CD4-positive, alpha-beta memory T cell (primary cell): ENCODE results near the gene SGPL1. TPM values are rescaled to one million over a fixed set of nuclear protein-coding genes. Genes with fewer than 3 reads are reported as not detected.
"Not testable (repeated sequence)": the region's sequence is repeated elsewhere in the genome, so short reads cannot be mapped to it uniquely, and the experiment has no call there.

ENCODE experiments used
- CTCF ChIA-PET: fragments of 350-600 bp; sonication (Branson Sonifier 250); formaldehyde crosslinking; loops from one replicate; lab custom pipeline; 2021; ENCODE audit warnings: inconsistent platforms; ENCODE audit not compliant: partially characterized antibody; lab: Charles Lee
- POLR2A ChIA-PET: fragments of 350-600 bp; sonication (Branson Sonifier 250); formaldehyde crosslinking; loops from one replicate; lab custom pipeline; 2021; ENCODE audit not compliant: partially characterized antibody; lab: Charles Lee
- DNase-seq, 5 donors: peaks; one replicate each; pipeline versions ENCODE4 v3.0.0 to v3.0.0-alpha.2; 2020 to 2022; ENCODE audit warnings: mixed read lengths in 1 of 5
- H3K27ac ChIP-seq: one replicate; pipeline ENCODE4 v1.7.0; 2013; ENCODE audit warnings: low read depth, low read length
- H3K27me3 ChIP-seq: 2 replicates; pipeline ENCODE4 v1.7.0; 2013; ENCODE audit warnings: mild to moderate bottlenecking, low read length, moderate library complexity; ENCODE audit not compliant: insufficient read depth
- H3K36me3 ChIP-seq: 2 replicates; pipeline ENCODE4 v1.7.0; 2013; ENCODE audit warnings: mild to moderate bottlenecking, low read length, moderate library complexity; ENCODE audit not compliant: insufficient read depth
- H3K4me1 ChIP-seq: 2 replicates; pipeline ENCODE4 v1.7.0; 2013; ENCODE audit warnings: mild to moderate bottlenecking, low read length, moderate library complexity; ENCODE audit not compliant: insufficient read depth
- H3K4me3 ChIP-seq, 2 donors: one replicate each; pipeline ENCODE4 v1.7.0; 2013; ENCODE audit warnings: low read length in 2 of 2, mild to moderate bottlenecking in 1 of 2
- H3K9me3 ChIP-seq, 2 donors: one replicate each; pipeline ENCODE4 v1.7.0; 2013; ENCODE audit warnings: low read length in 2 of 2, control low read depth in 1 of 2; ENCODE audit not compliant: control insufficient read depth in 1 of 2
- H3K27ac Mint-ChIP-seq, 7 donors: one replicate each; pipeline ENCODE4 v1.8.0; 2020 to 2021; ENCODE audit warnings: mixed read lengths in 7 of 7, mild to moderate bottlenecking in 6 of 7, inconsistent platforms in 3 of 7, moderate library complexity in 3 of 7
- H3K27me3 Mint-ChIP-seq, 2 donors: one replicate each; pipeline ENCODE4 v1.8.0; 2020 to 2021; ENCODE audit warnings: mixed read lengths in 2 of 2
- H3K36me3 Mint-ChIP-seq, 2 donors: one replicate each; pipeline ENCODE4 v1.8.0; 2020 to 2021; ENCODE audit warnings: mixed read lengths in 2 of 2, inconsistent platforms in 1 of 2, mild to moderate bottlenecking in 1 of 2
- H3K4me1 Mint-ChIP-seq, 4 donors: one replicate each; pipeline ENCODE4 v1.8.0; 2020 to 2021; ENCODE audit warnings: mixed read lengths in 4 of 4, mild to moderate bottlenecking in 1 of 4
- H3K4me3 Mint-ChIP-seq, 8 donors: one replicate each; pipeline ENCODE4 v1.8.0; 2020 to 2021; ENCODE audit warnings: mixed read lengths in 8 of 8, mild to moderate bottlenecking in 7 of 8, moderate library complexity in 6 of 8, inconsistent platforms in 3 of 8
- H3K9me3 Mint-ChIP-seq, 8 donors: one replicate each; pipeline ENCODE4 v1.8.0; 2020 to 2021; ENCODE audit warnings: mixed read lengths in 8 of 8, mild to moderate bottlenecking in 5 of 8, inconsistent platforms in 3 of 8, moderate library complexity in 1 of 8
- intact Hi-C: fragments of 100-400 bp; cut with micrococcal nuclease; formaldehyde crosslinking; loops from one replicate; pipeline ENCODE4 v1.15.1; 2023
- polyA plus RNA-seq, 2 donors: library from polyadenylated mRNA; unstranded; fragments of 300-500 nt; fragmentation: Illumina TruSeq; gene quantifications; one replicate each; pipeline ENCODE4 v1.2.3, GENCODE V29; 2021
- total RNA-seq, 2 experiments: library from RNA; stranded (reverse); gene quantifications; one replicate each; pipeline ENCODE4 v1.2.3, GENCODE V29; 2021

Gene SGPL1
- total and polyA plus RNA-seq, 4 experiments from 2014 or later = 14.3 to 32.2 (median 22.1) TPM

- no peak overlapping the region for H3K27ac ChIP-seq
- H3K27me3 ChIP-seq = no peaks in the 10 kb centered on the region
- H3K27me3 Mint-ChIP-seq = no peaks in the 10 kb centered on the region
- ChIA-PET CTCF (interaction anchor here (1.2 kb wide), 1 partner anchor 52 kb away, joined by 3 read pairs; no protein-coding TSS in a partner anchor), POLR2A (no interaction called here)
- H3K4me1 ChIP-seq = no peaks in the 10 kb centered on the region
- H3K36me3 Mint-ChIP-seq = peaks cover 45 to 77% of the 10 kb centered on the region in 2 donors
- no peaks in the 10 kb centered on the region for H3K9me3 Mint-ChIP-seq
- H3K4me3 Mint-ChIP-seq = no peak overlapping the region
- H3K4me3 ChIP-seq = no peak overlapping the region
- no peak for DNase-seq
- H3K36me3 ChIP-seq = peaks cover 18% of the 10 kb centered on the region
- H3K4me1 Mint-ChIP-seq = peaks cover 0 to 11% (median 7%) of the 10 kb centered on the region in 4 donors
- intact Hi-C loops = no loop called here
- H3K27ac Mint-ChIP-seq = no peak overlapping the region
- no peaks in the 10 kb centered on the region for H3K9me3 ChIP-seq
Measured at GRCh38 chr10:70851597-70852475, 36.1 kb downstream of the SGPL1 start.

GRCh38 chr10:70853038-70853437, 37.3 kb downstream of the SGPL1 start:
- DNase-seq = no peak
- no peaks in the 10 kb centered on the region for H3K4me1 ChIP-seq
- no peak overlapping the region for H3K4me3 ChIP-seq
- no peak overlapping the region for H3K4me3 Mint-ChIP-seq
- no peak overlapping the region for H3K27ac ChIP-seq
- ChIA-PET POLR2A (no interaction called here), CTCF (interaction anchor here (0.7 kb wide), 1 partner anchor 38 kb away, joined by 3 read pairs; no protein-coding TSS in a partner anchor)
- H3K36me3 Mint-ChIP-seq = peaks cover 47 to 76% of the 10 kb centered on the region in 2 donors
- no peaks in the 10 kb centered on the region for H3K9me3 Mint-ChIP-seq
- H3K4me1 Mint-ChIP-seq = peaks cover 0 to 11% (median 8%) of the 10 kb centered on the region in 4 donors
- no peaks in the 10 kb centered on the region for H3K9me3 ChIP-seq
- no peak overlapping the region for H3K27ac Mint-ChIP-seq
- no peaks in the 10 kb centered on the region for H3K27me3 ChIP-seq
- peaks cover 18% of the 10 kb centered on the region for H3K36me3 ChIP-seq
- intact Hi-C loops = no loop called here
- H3K27me3 Mint-ChIP-seq = no peaks in the 10 kb centered on the region

DNA sequence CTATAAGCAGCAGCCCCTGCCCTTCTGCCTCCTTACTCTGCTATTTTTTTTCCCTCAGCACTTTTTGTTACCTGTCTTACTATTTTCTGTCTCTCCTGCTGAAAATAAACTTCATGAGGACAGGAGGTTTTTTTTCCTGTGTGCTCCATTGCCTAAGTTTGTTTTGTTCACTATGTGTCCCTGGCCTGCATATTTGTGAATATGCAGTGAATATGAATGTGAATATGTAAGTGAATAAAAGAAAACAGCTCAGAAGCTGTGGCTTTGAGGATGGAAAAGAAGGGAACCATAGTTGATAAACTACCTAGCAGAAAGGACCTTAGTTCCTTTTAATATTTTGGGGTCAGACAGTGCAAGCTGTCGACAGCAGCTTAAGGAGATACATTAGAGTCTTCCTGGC, 37.7 kb downstream of the SGPL1 start:
- Histone ChIP-seq H3K27ac (no peak overlapping the region), H3K9me3 (no peaks in the 10 kb centered on the region), H3K4me3 (no peak overlapping the region), H3K27me3 (no peaks in the 10 kb centered on the region), H3K36me3 (peaks cover 18% of the 10 kb centered on the region), H3K4me1 (no peaks in the 10 kb centered on the region)
- POLR2A ChIA-PET = no interaction called here
- Mint-ChIP-seq H3K27me3 (no peaks in the 10 kb centered on the region), H3K4me1 (peaks cover 0 to 11% (median 8%) of the 10 kb centered on the region in 4 donors), H3K27ac (no peak overlapping the region), H3K36me3 (peaks cover 49 to 79% of the 10 kb centered on the region in 2 donors), H3K9me3 (no peaks in the 10 kb centered on the region), H3K4me3 (no peak overlapping the region)
- DNase-seq = no peak
- intact Hi-C loops = no loop called here
- CTCF ChIA-PET = interaction anchor here (0.7 kb wide), 1 partner anchor 38 kb away, joined by 3 read pairs; no protein-coding TSS in a partner anchor

DNA sequence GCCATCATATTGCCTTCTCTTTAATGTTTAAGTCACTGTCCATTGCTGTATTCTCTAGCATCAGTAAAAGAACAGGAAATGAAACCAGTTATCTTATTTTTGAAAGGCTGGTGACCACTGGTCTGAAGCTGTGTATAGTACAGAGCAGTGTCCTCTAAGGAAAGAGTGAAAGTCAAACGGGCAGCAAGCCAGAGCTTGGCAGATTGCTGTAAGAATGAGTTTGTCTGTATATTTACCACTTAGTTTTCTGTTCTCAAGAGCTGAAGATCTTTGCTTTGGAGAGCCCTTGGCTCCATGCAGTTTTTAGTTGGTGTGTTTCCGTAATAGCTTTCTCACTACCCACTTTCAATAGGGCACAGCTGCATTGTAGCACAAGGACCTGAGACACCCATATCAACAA, 40.7 kb downstream of the SGPL1 start:
- intact Hi-C loops = no loop called here
- Mint-ChIP-seq H3K27ac (peak overlapping the region in 1 of 7 donors; percentile 24), H3K36me3 (peaks cover 46 to 80% of the 10 kb centered on the region in 2 donors), H3K27me3 (no peaks in the 10 kb centered on the region), H3K4me3 (no peak overlapping the region), H3K4me1 (peaks cover 0 to 2% (median 0%) of the 10 kb centered on the region in 4 donors), H3K9me3 (no peaks in the 10 kb centered on the region)
- Histone ChIP-seq H3K27me3 (no peaks in the 10 kb centered on the region), H3K4me3 (no peak overlapping the region), H3K9me3 (no peaks in the 10 kb centered on the region), H3K27ac (no peak overlapping the region), H3K4me1 (no peaks in the 10 kb centered on the region), H3K36me3 (peaks cover 13% of the 10 kb centered on the region)
- ChIA-PET CTCF (interaction anchor here (1.3 kb wide), 1 partner anchor 22 kb away, joined by 4 read pairs; no protein-coding TSS in a partner anchor), POLR2A (no interaction called here)
- no peak for DNase-seq

DNA sequence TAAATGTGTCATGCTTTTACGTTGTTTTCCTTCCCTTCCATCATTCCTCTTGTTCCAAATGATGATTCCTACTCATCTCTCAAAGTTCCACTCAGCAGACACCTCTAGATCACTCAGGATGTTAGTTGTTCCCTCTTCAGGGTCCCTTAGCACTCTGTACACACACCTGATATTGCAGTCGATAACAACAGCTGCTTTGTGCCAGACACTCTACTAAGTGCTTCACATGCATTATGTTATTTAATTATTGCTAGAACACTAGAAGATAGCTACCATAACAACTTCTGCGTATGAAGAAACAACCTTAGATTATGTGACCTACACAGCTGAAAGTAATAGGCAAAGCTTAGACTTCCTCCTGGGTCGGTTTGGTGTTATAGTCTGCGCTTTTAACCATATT, 43.0 kb downstream of the SGPL1 start:
- CTCF ChIA-PET = no interaction called here
- H3K4me3 ChIP-seq = no peak overlapping the region

GRCh38 chr10:70861495-70862197, 45.9 kb downstream of the SGPL1 start:
- H3K4me3 Mint-ChIP-seq, H3K9me3 ChIP-seq, intact Hi-C loops, H3K27ac ChIP-seq, H3K27me3 ChIP-seq, POLR2A ChIA-PET, H3K36me3 ChIP-seq, H3K9me3 Mint-ChIP-seq, H3K4me3 ChIP-seq, DNase-seq, H3K27ac Mint-ChIP-seq, H3K4me1 ChIP-seq, CTCF ChIA-PET, H3K4me1 Mint-ChIP-seq, H3K27me3 Mint-ChIP-seq: not testable (repeated sequence)
- peaks cover 49 to 55% of the 10 kb centered on the region in 2 donors for H3K36me3 Mint-ChIP-seq

More for the DNA sequence above, 43.0 kb downstream of the SGPL1 start:
- Histone ChIP-seq H3K9me3 (no peaks in the 10 kb centered on the region), H3K36me3 (peaks cover 8% of the 10 kb centered on the region), H3K27me3 (no peaks in the 10 kb centered on the region), H3K4me1 (no peaks in the 10 kb centered on the region), H3K27ac (no peak overlapping the region)
- POLR2A ChIA-PET = no interaction called here
- Mint-ChIP-seq H3K9me3 (no peaks in the 10 kb centered on the region), H3K4me1 (peaks cover 0 to 3% (median 0%) of the 10 kb centered on the region in 4 donors), H3K4me3 (no peak overlapping the region), H3K27ac (peak overlapping the region in 3 of 7 donors; percentile 4 to 64 (median 6)), H3K27me3 (no peaks in the 10 kb centered on the region), H3K36me3 (peaks cover 36 to 70% of the 10 kb centered on the region in 2 donors)
- intact Hi-C loops = no loop called here
- DNase-seq = no peak
